H1 (cell line): ENCODE measurements around the gene LBH. TPM values are rescaled to one million over a fixed set of nuclear protein-coding genes. Genes with fewer than 3 reads are reported as not detected.

Experiments
- CTCF ChIA-PET: fragments of 300-600 bp; sonication (Branson Sonifier 250); formaldehyde crosslinking; loops from one replicate; lab custom pipeline; 2021; ENCODE audit not compliant: partially characterized antibody; lab: Charles Lee
- POLR2A ChIA-PET: fragments of 300-600 bp; sonication (Branson Sonifier 250); formaldehyde crosslinking; loops from one replicate; lab custom pipeline; 2021; ENCODE audit warnings: inconsistent platforms; ENCODE audit not compliant: partially characterized antibody; lab: Charles Lee
- DNase-seq, 2 experiments: peaks; one replicate each; pipeline versions ENCODE4 v3.0.0 to v3.0.0-alpha.2; 2010 to 2022; ENCODE audit warnings: low spot score in 2 of 2, low read depth in 1 of 2, mixed read lengths in 1 of 2
- FAIRE-seq: peaks from 2 replicates; lab custom pipeline; 2011; peaks lifted over from hg19 to GRCh38; lab: Jason Lieb, UNC
- H2AFZ ChIP-seq: 2 replicates; pipeline ENCODE4 v1.8.1; 2012; ENCODE audit warnings: low read length, inconsistent platforms
- H2AK5ac ChIP-seq: 2 replicates; pipeline ENCODE4 v1.6.1; 2013; ENCODE audit warnings: low read depth, low read length
- H2BK120ac ChIP-seq: replicated peaks from 2 replicates; pipeline ENCODE3; 2013; ENCODE audit warnings: low read depth, low read length, inconsistent platforms
- H2BK12ac ChIP-seq: 2 replicates; pipeline ENCODE4 v1.6.1; 2013; ENCODE audit warnings: low read depth, low read length
- H2BK15ac ChIP-seq: 2 replicates; pipeline ENCODE4 v1.6.1; 2013; ENCODE audit warnings: low read length
- H2BK20ac ChIP-seq: 2 replicates; pipeline ENCODE4 v1.6.1; 2013; ENCODE audit warnings: low read length
- H2BK5ac ChIP-seq: 2 replicates; pipeline ENCODE4 v1.6.1; 2013; ENCODE audit warnings: low read depth, low read length
- H3K14ac ChIP-seq: 2 replicates; pipeline ENCODE4 v1.6.1; 2013; ENCODE audit warnings: inconsistent platforms; ENCODE audit not compliant: insufficient read length
- H3K18ac ChIP-seq: 2 replicates; pipeline ENCODE4 v1.6.1; 2013; ENCODE audit warnings: low read length; ENCODE audit errors: extremely low read depth
- H3K23ac ChIP-seq: 2 replicates; pipeline ENCODE4 v1.6.1; 2013; ENCODE audit warnings: inconsistent platforms; ENCODE audit not compliant: insufficient read length
- H3K23me2 ChIP-seq: 2 replicates; pipeline ENCODE4 v1.6.1; 2013; ENCODE audit warnings: low read depth, low read length
- H3K27ac ChIP-seq: 2 replicates; pipeline ENCODE4 v1.6.1; 2011; ENCODE audit warnings: low read depth, low read length, inconsistent platforms
- H3K27me3 ChIP-seq, 4 experiments: replicated peaks in 1 of 4; 1 replicate in 1 of 4; 2 replicates in 3 of 4; pipeline versions ENCODE4 v1.6.1 to v1.8.1; 2011 to 2013; ENCODE audit warnings: low read length in 3 of 4, mild to moderate bottlenecking in 3 of 4, inconsistent platforms in 2 of 4, mixed read lengths in 2 of 4, moderate library complexity in 1 of 4; ENCODE audit not compliant: control insufficient read depth in 3 of 4, insufficient read depth in 3 of 4; ENCODE audit errors: extremely low read depth in 1 of 4
- H3K36me3 ChIP-seq, 4 experiments: 2 replicates each; pipeline versions ENCODE4 v1.6.1 to v1.8.1; 2011 to 2013; ENCODE audit warnings: mild to moderate bottlenecking in 4 of 4, low read length in 3 of 4, moderate library complexity in 2 of 4, control low read depth in 1 of 4, inconsistent platforms in 1 of 4; ENCODE audit not compliant: insufficient read depth in 4 of 4, control insufficient read depth in 2 of 4
- H3K4ac ChIP-seq: replicated peaks from 2 replicates; pipeline ENCODE3; 2013; ENCODE audit warnings: low read length, low read depth, mixed read lengths, inconsistent platforms; ENCODE audit not compliant: insufficient read length
- H3K4me1 ChIP-seq, 4 experiments: replicated peaks in 1 of 4; 1 replicate in 1 of 4; 2 replicates in 3 of 4; pipeline versions ENCODE4 v1.6.1 to v1.8.1; 2011 to 2013; ENCODE audit warnings: low read length in 3 of 4, inconsistent platforms in 2 of 4, mixed read lengths in 1 of 4; ENCODE audit not compliant: insufficient read depth in 4 of 4, control insufficient read depth in 3 of 4
- H3K4me2 ChIP-seq, 2 experiments: 2 replicates each; pipeline versions ENCODE4 v1.6.1 to v1.8.1; 2011 to 2013; ENCODE audit warnings: low read depth in 2 of 2, low read length in 2 of 2, control low read depth in 1 of 2, inconsistent platforms in 1 of 2, mild to moderate bottlenecking in 1 of 2; ENCODE audit not compliant: insufficient read depth in 1 of 2
- H3K4me3 ChIP-seq, 4 experiments: fragments of 200-600, 300-600 bp in 1 of 4; sonication (generic), shearing (Covaris generic), sonication (Bioruptor Twin) in 1 of 4; 2 replicates each; pipeline versions ENCODE4 v1.5.1 to v1.8.1; 2011 to 2016; ENCODE audit warnings: low read length in 4 of 4, low read depth in 3 of 4, control low read depth in 2 of 4, inconsistent platforms in 2 of 4, mild to moderate bottlenecking in 2 of 4, mixed read lengths in 1 of 4, moderate library complexity in 1 of 4; ENCODE audit not compliant: insufficient read depth in 2 of 4; ENCODE audit errors: extremely low read depth in 1 of 4
- H3K56ac ChIP-seq: replicated peaks from 2 replicates; pipeline ENCODE3; 2013; ENCODE audit warnings: low read depth, mild to moderate bottlenecking, mixed read lengths, low read length, inconsistent platforms; ENCODE audit not compliant: insufficient read length
- H3K79me1 ChIP-seq: 2 replicates; pipeline ENCODE4 v1.6.1; 2013; ENCODE audit warnings: low read depth, low read length, control low read depth
- H3K79me2 ChIP-seq, 2 experiments: 2 replicates each; pipeline versions ENCODE4 v1.6.1 to v1.8.1; 2012 to 2013; ENCODE audit warnings: low read length in 2 of 2, mild to moderate bottlenecking in 2 of 2, inconsistent platforms in 1 of 2; ENCODE audit not compliant: insufficient read depth in 2 of 2, control insufficient read depth in 1 of 2
- H3K9ac ChIP-seq, 4 experiments: replicated peaks in 1 of 4; 1 replicate in 1 of 4; 2 replicates in 3 of 4; pipeline versions ENCODE4 v1.6.1 to v1.8.1; 2011 to 2013; ENCODE audit warnings: low read depth in 3 of 4, low read length in 3 of 4, control low read depth in 2 of 4, mild to moderate bottlenecking in 2 of 4, moderate library complexity in 2 of 4, inconsistent platforms in 1 of 4; ENCODE audit errors: extremely low read depth in 1 of 4
- H3K9me3 ChIP-seq, 2 experiments: 2 replicates each; pipeline versions ENCODE4 v1.6.1 to v1.8.1; 2012 to 2013; ENCODE audit warnings: mild to moderate bottlenecking in 2 of 2, moderate library complexity in 2 of 2, control low read depth in 1 of 2, inconsistent platforms in 1 of 2, low read depth in 1 of 2, low read length in 1 of 2, mixed read lengths in 1 of 2; ENCODE audit not compliant: insufficient read depth in 2 of 2
- H4K20me1 ChIP-seq, 2 experiments: replicated peaks in 1 of 2; 2 replicates each; pipeline versions ENCODE3 to v1.8.1; 2011 to 2013; ENCODE audit warnings: inconsistent platforms in 2 of 2, low read length in 2 of 2, mild to moderate bottlenecking in 1 of 2; ENCODE audit not compliant: insufficient read depth in 2 of 2, control insufficient read depth in 1 of 2
- H4K5ac ChIP-seq: 2 replicates; pipeline ENCODE4 v1.6.1; 2013; ENCODE audit warnings: low read length, low read depth, mixed read lengths, inconsistent platforms; ENCODE audit not compliant: insufficient read length
- H4K8ac ChIP-seq: 2 replicates; pipeline ENCODE4 v1.8.0; 2013; ENCODE audit warnings: mild to moderate bottlenecking, moderate library complexity, low read length, inconsistent platforms; ENCODE audit not compliant: insufficient read depth; ENCODE audit errors: extremely low read depth
- H4K91ac ChIP-seq: replicated peaks from 2 replicates; pipeline ENCODE3; 2013; ENCODE audit warnings: low read length, mixed read lengths, inconsistent platforms; ENCODE audit not compliant: insufficient read length
- BACH1 ChIP-seq: IDR thresholded peaks from 2 replicates; pipeline ENCODE4 v1.6.1; 2012; ENCODE audit warnings: low read length, improper control_type of control experiment
- GABPA ChIP-seq: IDR thresholded peaks from 2 replicates; pipeline ENCODE4 v1.6.1; 2011; ENCODE audit warnings: mild to moderate bottlenecking, low read length, moderate library complexity, borderline replicate concordance; ENCODE audit not compliant: insufficient read depth
- NRF1 ChIP-seq: IDR thresholded peaks from 2 replicates; pipeline ENCODE4 v1.6.1; 2011; ENCODE audit warnings: mild to moderate bottlenecking, low read depth, low read length, improper control_type of control experiment
- POLR2AphosphoS5 ChIP-seq: IDR thresholded peaks from 2 replicates; pipeline ENCODE4 v1.6.1; 2011; ENCODE audit warnings: low read depth, low read length
- SP4 ChIP-seq: IDR thresholded peaks from 2 replicates; pipeline ENCODE4 v1.6.1; 2012; ENCODE audit warnings: low read length, inconsistent platforms
- SRF ChIP-seq: IDR thresholded peaks from 2 replicates; pipeline ENCODE4 v1.6.1; 2011; ENCODE audit warnings: mild to moderate bottlenecking, low read depth, low read length, moderate library complexity
- TAF7 ChIP-seq: optimal IDR thresholded peaks from 2 replicates; pipeline ENCODE3; 2011; ENCODE audit warnings: low read depth, mild to moderate bottlenecking, inconsistent platforms, low read length, moderate library complexity, borderline replicate concordance
- WGBS, 2 experiments: shearing (Covaris generic) in 1 of 2; methylation state at CpG; one replicate each; pipeline versions ENCODE4 v1.1.6 to v1.1.7; 2013 to 2015; ENCODE audit warnings: low lambda C conversion rate in 2 of 2, mixed read lengths in 2 of 2, inconsistent platforms in 1 of 2, low coverage in 1 of 2, missing lambda C conversion rate in 1 of 2; ENCODE audit not compliant: insufficient replicate concordance in 2 of 2, insufficient coverage in 1 of 2, insufficient read length in 1 of 2; ENCODE audit errors: extremely low coverage in 1 of 2, missing lambda C conversion rate in 1 of 2; 5-methylcytosine and 5-hydroxymethylcytosine counted together
- polyA plus RNA-seq, 7 experiments: library from polyadenylated mRNA; depleted of rRNA in 3 of 7; stranded (reverse) in 5 of 7; unstranded in 2 of 7; fragments of >200 nt in 5 of 7; fragments of 200-250 nt in 2 of 7; gene quantifications; 1 replicate in 5 of 7; 2 replicates in 1 of 7; 4 replicates in 1 of 7; pipeline versions ENCODE4 v1.2.1 to v1.2.3, GENCODE V29; 2011 to 2013; ENCODE audit warnings: missing spikeins in 2 of 7, mixed read lengths in 2 of 7
- total RNA-seq: library from RNA; stranded (reverse); fragmentation: NEBNext Ultra II Directional; extraction: Animal tissue kit (Norgen Biotek cat#: 25700); gene quantifications from 2 replicates; pipeline ENCODE4 v1.2.1, GENCODE V29; 2021

The LBH gene
- total and polyA plus RNA-seq, 2 of the 8 experiments (the other 6 are each of a cell fraction or from before 2014, with no cell fraction given): 25.7 to 34.5 TPM

DNA sequence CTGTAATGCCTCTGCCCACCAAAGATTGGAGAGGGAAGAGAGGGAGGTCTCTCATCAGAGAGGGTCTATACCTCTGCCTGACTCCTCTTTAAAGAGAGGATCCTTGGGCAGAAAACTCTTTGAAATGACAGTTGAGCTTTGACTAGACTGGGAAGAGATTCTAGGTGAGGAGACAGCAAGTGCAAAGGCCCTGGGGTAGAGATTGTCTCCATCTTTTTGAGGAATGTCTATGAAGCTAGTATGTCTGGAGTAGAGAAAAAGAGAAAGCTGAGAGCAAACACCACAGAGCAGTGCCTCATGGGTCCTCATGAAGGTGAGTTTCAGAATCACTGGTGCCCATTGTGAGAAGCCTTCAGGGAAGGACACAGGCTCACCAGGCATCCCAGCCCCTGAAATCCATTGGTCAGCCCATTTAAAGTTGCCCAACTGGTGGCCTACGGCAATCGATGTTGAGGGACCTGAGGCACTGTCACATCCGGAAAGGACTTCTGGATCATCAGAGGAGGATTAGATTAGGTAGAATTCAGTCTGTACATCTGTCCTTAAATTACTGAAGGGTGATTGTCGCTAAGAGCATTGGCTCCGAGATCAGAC lies 31.5 kb downstream of the LBH start:
- H3K4me3 ChIP-seq: no peak overlapping the region
- 80% methylated on average over 5 of the region's 5 CpGs; no CpG with 5 or more reads in 1 of the 2 experiments for WGBS, 2 experiments
- H3K56ac ChIP-seq: no peak overlapping the region
- H3K4ac ChIP-seq: no peak overlapping the region
- no peak overlapping the region for H2BK12ac ChIP-seq
- H3K18ac ChIP-seq: no peak overlapping the region
- no peak overlapping the region for H3K27ac ChIP-seq
- ChIA-PET CTCF (interaction anchor here (1.0 to 1.8 kb wide), 6 partner anchors 11 to 448 kb away, joined by 3 to 8 read pairs (median 4); no protein-coding TSS in a partner anchor), POLR2A (no interaction called here)
- H3K23me2 ChIP-seq: no peaks in the 10 kb centered on the region; the same call in 1 of the 2 replicates
- no peaks in the 10 kb centered on the region for H3K79me2 ChIP-seq
- H3K9me3 ChIP-seq: no peaks in the 10 kb centered on the region
- H3K4me2 ChIP-seq: no peak overlapping the region
- no peak for TF ChIP-seq SP4
- no peak for TF ChIP-seq GABPA
- TF ChIP-seq NRF1: no peak
- no peak for TF ChIP-seq TAF7
- no peak for TF ChIP-seq SRF
- no peak for TF ChIP-seq BACH1
- TF ChIP-seq POLR2AphosphoS5: no peak
- no peak overlapping the region for H4K8ac ChIP-seq
- DNase-seq (no peak), FAIRE-seq (no peak)
- H2AFZ ChIP-seq: no peak overlapping the region
- H3K36me3 ChIP-seq: peaks cover 0 to 10% (median 4%) of the 10 kb centered on the region in 4 experiments; a peak in 6 of 8 replicates
- no peak overlapping the region for H4K5ac ChIP-seq
- peaks cover 0 to 4% (median 0%) of the 10 kb centered on the region in 4 experiments; a peak in 3 of 7 replicates for H3K4me1 ChIP-seq
- no peaks in the 10 kb centered on the region for H3K27me3 ChIP-seq
- H2AK5ac ChIP-seq: no peak overlapping the region
- H2BK20ac ChIP-seq: no peak overlapping the region
- no peak overlapping the region for H3K14ac ChIP-seq
- no peak overlapping the region for H3K9ac ChIP-seq
- H2BK15ac ChIP-seq: no peak overlapping the region
- no peak overlapping the region for H2BK5ac ChIP-seq
- no peak overlapping the region for H4K91ac ChIP-seq
- no peaks in the 10 kb centered on the region for H4K20me1 ChIP-seq
- H3K23ac ChIP-seq: no peak overlapping the region
- H2BK120ac ChIP-seq: no peak overlapping the region
- no peaks in the 10 kb centered on the region for H3K79me1 ChIP-seq
